ENCODE results near the gene ANP32A.

ANP32A gene

DNA sequence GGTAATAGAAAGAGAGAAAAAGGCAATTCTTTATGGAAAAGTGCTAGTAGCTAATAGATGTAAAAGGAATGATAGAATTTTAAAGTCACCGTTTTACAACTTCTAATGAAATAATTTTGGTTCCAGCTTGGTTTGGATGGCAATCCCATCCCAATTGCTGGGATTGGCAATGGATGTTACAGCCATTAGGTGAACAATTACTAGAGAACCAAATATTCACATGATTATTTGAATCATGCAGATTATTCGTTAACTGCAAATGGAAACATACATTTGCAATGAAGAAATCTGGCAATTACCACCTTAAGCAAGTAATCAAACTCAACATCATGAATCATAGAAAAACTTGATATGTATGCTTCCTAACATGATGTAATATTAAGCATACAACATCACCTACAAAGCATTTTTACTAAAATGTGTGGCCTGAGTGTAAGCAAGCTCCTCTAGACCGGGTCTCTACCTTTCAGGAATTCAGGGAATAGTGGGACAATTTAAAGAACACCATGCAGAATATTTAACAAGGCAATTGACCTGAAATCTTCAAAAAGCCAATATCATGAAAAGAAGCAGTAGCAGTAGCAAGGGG, 26.2 kb upstream of the ANP32A start:
- TF ChIP-seq, protein P1, sequence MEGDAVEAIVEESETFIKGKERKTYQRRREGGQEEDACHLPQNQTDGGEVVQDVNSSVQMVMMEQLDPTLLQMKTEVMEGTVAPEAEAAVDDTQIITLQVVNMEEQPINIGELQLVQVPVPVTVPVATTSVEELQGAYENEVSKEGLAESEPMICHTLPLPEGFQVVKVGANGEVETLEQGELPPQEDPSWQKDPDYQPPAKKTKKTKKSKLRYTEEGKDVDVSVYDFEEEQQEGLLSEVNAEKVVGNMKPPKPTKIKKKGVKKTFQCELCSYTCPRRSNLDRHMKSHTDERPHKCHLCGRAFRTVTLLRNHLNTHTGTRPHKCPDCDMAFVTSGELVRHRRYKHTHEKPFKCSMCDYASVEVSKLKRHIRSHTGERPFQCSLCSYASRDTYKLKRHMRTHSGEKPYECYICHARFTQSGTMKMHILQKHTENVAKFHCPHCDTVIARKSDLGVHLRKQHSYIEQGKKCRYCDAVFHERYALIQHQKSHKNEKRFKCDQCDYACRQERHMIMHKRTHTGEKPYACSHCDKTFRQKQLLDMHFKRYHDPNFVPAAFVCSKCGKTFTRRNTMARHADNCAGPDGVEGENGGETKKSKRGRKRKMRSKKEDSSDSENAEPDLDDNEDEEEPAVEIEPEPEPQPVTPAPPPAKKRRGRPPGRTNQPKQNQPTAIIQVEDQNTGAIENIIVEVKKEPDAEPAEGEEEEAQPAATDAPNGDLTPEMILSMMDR (IDR thresholded peaks at IDR 0.05; ENCODE audit: insufficient read depth, low read depth, low read length, missing control alignments) = no peak
- H3K4me3 ChIP-seq (ENCODE audit: low read length) = no peak overlapping the region
- peak; percentile 12 for DNase-seq (ENCODE audit: low read depth)

DNA sequence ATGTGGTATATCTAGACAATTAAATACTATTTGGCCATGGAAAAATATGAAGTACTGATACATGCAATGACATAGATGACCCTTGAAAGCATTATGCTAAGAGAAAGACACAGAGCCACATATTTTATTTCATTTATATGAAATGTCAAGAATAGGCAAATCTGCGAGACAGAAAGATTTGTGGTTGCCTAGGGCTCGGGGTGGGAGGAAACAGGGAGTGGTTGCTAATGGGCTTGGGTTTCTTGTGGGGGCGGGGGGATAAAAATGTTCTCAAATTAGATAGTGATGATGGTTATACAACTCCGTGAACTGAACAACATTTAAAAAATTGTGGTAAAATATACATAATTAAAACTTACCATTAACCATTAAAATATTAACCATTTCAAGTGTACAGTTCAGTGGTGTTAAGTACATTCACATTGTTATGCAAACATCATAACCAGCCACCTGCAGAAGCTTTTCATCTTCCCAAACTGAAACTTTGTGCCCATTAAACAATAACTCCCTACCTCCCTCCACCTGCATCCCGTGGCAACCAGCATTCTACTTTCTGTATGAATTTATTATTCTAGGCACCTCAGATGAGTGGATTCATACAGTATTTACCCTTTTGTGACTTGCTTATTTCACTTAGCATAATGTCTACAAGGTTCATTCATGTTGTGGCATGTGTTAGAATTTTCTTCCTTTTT, 24.3 kb upstream of the ANP32A start:
- TF ChIP-seq, protein P1 (IDR thresholded peaks at IDR 0.05; ENCODE audit: insufficient read depth, low read depth, low read length, missing control alignments) = no peak
- DNase-seq (ENCODE audit: low read depth) = no peak
- H3K4me3 ChIP-seq (ENCODE audit: low read length) = no peak overlapping the region

DNA sequence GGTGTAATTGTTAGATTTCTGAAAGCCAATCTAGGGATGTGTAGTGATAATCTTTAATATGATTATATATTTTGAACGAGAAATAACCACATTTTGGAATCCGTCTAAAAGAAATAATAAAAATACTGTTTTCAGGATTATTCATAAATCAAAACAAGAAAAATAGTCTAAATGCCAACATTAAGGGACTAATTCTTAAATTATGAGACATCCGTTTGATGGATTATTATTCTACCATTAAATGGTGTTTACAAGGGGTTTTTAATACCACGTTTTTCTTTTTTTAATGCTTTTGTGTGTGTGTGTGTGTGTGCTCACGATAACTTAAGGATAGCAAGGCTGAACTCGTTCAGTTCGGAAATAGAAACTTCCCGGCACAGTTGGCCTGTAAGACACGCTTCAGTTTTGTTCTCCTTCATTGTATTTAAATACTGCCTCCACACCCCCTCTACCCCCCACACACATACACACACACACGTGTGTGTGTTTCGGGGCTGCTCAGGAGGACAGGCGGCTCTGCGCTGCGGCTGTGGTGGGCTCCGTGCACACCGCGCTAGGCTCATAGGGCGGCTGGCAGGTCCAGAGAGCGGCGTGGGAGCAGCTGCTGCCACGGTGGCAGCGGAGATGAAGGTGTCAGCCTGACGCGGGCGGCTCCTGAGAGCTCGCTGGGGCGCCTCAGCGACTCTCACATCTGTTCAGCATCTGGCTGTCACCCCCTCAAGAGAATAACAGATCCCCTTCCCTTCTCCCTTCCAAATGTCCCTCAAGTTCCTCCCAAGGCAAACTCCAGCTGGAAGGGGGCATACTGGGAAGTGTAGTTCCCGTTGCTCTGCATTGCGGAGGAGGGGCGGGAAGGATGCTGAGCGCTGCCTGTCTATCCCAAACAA, 23.0 kb upstream of the ANP32A start:
- DNase-seq (ENCODE audit: low read depth) = peak; percentile 10
- TF ChIP-seq, protein P1 (IDR thresholded peaks at IDR 0.05; ENCODE audit: insufficient read depth, low read depth, low read length, missing control alignments) = no peak
- peak overlapping the region; percentile 4 for H3K4me3 ChIP-seq (ENCODE audit: low read length)

DNA sequence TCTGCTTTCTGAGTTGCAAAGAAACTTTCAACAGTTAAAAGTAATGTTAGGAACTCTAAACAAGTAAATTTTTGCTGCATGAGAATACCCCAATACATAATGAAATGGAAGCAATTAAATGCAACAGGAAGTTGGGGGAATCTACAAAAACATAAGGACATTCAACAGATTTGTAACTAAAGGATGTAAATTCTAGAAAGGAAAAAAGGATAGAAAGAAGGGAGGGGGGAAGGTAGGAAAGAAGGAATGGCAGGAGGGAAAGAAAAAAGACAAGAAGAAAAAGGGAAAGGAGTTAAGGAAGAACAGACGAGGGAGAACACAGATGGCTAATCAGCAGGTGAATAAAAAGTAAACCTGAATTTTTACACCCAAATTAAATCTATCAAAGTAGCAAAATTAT, 22.3 kb upstream of the ANP32A start:
- no peak overlapping the region for H3K4me3 ChIP-seq (ENCODE audit: low read length)
- TF ChIP-seq, protein P1 (IDR thresholded peaks at IDR 0.05; ENCODE audit: insufficient read depth, low read depth, low read length, missing control alignments) = no peak
- no peak for DNase-seq (ENCODE audit: low read depth)

DNA sequence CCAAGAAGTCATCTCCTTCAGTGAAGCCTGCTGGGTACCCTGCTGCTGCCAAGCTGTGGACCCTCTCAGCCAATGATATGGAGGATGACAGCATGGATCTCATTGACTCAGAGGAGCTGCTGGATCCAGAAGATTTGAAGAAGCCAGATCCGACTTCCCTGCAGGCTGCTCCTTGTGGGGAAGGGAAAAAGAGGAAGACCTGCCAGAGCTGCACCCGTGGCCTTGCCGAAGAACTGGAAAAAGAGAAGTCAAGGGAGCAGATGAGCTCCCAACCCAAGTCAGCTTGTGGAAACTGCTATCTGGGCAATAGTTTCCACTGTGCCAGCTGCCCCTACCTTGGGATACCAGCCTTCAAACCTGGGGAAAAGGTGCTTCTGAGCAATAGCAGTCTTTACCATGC, 13.7 kb upstream of the ANP32A start:
- no peak overlapping the region for H3K4me3 ChIP-seq (ENCODE audit: low read length)
- DNase-seq (ENCODE audit: low read depth) = no peak
- TF ChIP-seq, protein P1 (IDR thresholded peaks at IDR 0.05; ENCODE audit: insufficient read depth, low read depth, low read length, missing control alignments) = no peak

DNA sequence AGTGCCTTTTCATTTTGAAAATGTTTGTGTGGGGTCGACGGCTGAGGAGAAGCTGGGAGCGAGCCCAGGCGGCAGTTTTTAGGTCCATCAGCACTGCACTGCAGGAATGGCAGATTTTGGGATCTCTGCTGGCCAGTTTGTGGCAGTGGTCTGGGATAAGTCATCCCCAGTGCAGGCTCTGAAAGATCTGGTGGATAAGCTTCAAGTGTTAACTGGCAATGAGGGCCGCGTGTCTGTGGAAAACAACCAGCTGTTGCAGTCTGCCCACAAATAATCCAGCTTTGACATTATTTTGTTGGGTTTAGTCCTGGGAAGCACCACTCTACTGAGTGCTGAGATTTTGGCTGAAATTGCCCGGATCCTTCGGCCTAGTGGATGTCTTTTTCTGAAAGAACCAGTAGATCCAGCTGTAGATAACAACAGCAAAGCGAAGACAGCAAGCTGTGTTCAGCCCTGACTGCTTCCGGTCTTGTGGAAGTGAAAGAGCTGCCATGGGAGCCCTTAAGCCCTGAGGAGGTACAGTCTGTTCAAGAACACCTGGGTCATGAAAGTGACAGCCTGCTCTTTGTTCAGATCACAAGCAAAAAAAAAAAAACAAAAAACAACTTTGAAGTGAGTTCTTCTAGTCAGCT, 13.1 kb upstream of the ANP32A start:
- no peak for DNase-seq (ENCODE audit: low read depth)
- TF ChIP-seq, protein P1 (IDR thresholded peaks at IDR 0.05; ENCODE audit: insufficient read depth, low read depth, low read length, missing control alignments) = no peak
- no peak overlapping the region for H3K4me3 ChIP-seq (ENCODE audit: low read length)

Measured in epithelial cell of esophagus (primary cell).